Measurements from ENCODE around the gene RPL26. TPM values are rescaled to one million over a fixed set of nuclear protein-coding genes. Genes with fewer than 3 reads are reported as not detected.
"Not testable (repeated sequence)": the region's sequence is repeated elsewhere in the genome, so short reads cannot be mapped to it uniquely, and the experiment has no call there.

Gene RPL26
- total and polyA plus RNA-seq, 7 donors: 3,681 to 6,374 (median 4,708) TPM

- 85 to 86% methylated on average over 11 of the region's 11 CpGs for WGBS, 2 donors
- Histone ChIP-seq H3K27me3 (peaks cover 0 to 11% (median under 1%) of the 10 kb centered on the region in 3 donors), H3K27ac (no peak overlapping the region), H3K4me1 (no peaks in the 10 kb centered on the region), H3K9me3 (no peaks in the 10 kb centered on the region), H3K4me3 (no peak overlapping the region), H3K36me3 (no peaks in the 10 kb centered on the region)
- intact Hi-C loops (cut with DNase I): no loop called here
- no peak for DNase-seq
- TF ChIP-seq POLR2AphosphoS5 (IDR thresholded peaks at IDR 0.05) (no peak), CTCF (IDR thresholded peaks at IDR 0.05) (no peak), POLR2A (IDR thresholded peaks at IDR 0.05) (no peak), EP300 (IDR thresholded peaks at IDR 0.05) (no peak)
Measured at GRCh38 chr17:8402921-8403536, 20.0 kb upstream of the RPL26 start.

DNA sequence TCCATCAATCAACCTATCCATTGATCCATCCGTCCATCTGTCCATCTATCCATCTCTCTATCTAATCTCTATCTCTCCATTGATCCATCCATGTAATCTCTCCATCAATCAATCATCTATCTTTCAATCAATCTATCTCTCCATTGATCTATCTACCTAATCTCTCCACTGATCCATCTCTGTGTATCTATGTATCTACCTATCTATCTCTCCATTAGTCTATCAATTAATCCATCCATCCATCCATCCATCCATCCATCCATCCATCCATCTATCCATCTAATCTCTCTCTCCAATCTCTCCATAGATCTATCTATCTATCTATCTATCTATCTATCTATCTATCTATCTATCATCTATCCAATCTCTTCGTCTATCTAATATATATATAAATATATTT lies 18.1 kb upstream of the RPL26 start:
- Histone ChIP-seq H3K4me1 (no peaks in the 10 kb centered on the region), H3K27ac (no peak overlapping the region), H3K4me3 (no peak overlapping the region), H3K36me3 (no peaks in the 10 kb centered on the region), H3K9me3 (no peaks in the 10 kb centered on the region), H3K27me3 (peaks cover 0 to 30% (median 18%) of the 10 kb centered on the region in 3 donors)
- intact Hi-C loops (cut with DNase I): no loop called here
- WGBS, 2 donors: 86 to 94% methylated on average over 2 of the region's 2 CpGs
- DNase-seq: no peak
- TF ChIP-seq POLR2A (IDR thresholded peaks at IDR 0.05) (no peak), POLR2AphosphoS5 (IDR thresholded peaks at IDR 0.05) (no peak), EP300 (IDR thresholded peaks at IDR 0.05) (no peak), CTCF (IDR thresholded peaks at IDR 0.05) (no peak)

- H3K9me3 ChIP-seq: no peaks in the 10 kb centered on the region
- no peak for DNase-seq
- 68 to 74% methylated on average over 6 of the region's 6 CpGs for WGBS, 2 donors
- no peaks in the 10 kb centered on the region for H3K36me3 ChIP-seq
- no peak overlapping the region for H3K4me3 ChIP-seq
- intact Hi-C loops (cut with DNase I): no loop called here
- peaks cover 0 to 50% (median 20%) of the 10 kb centered on the region in 3 donors for H3K27me3 ChIP-seq
- H3K27ac ChIP-seq: no peak overlapping the region
- no peak for TF ChIP-seq POLR2AphosphoS5 (IDR thresholded peaks at IDR 0.05)
- no peak for TF ChIP-seq POLR2A (IDR thresholded peaks at IDR 0.05)
- no peak for TF ChIP-seq CTCF (IDR thresholded peaks at IDR 0.05)
- no peak for TF ChIP-seq EP300 (IDR thresholded peaks at IDR 0.05)
- no peaks in the 10 kb centered on the region for H3K4me1 ChIP-seq
Measured at GRCh38 chr17:8398980-8399379, 16.0 kb upstream of the RPL26 start.

DNA sequence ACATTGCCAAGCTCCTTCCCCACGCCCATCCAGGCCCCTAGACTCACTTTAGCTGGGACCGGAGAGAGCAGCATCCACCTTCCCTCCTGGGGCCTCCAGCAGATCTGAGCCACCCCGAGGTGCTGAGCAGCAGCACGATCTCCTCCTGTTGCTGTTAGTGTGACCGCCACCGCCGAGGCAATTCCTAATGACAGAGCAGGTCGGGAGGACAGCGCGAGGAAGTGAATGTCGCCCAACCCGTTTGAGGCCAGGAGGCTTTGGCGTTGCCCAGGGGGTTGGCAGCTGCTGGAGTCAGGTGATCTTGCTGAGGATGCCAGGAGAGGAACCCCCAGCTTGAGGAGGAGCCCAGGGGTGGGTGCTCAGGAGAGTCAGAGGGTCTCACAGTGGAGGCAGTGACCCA lies 14.6 kb upstream of the RPL26 start, which contains the start of gene RNF222:
Gene RNF222 (minus strand): TSS at position 192 of the 400 bp plus-strand sequence. CDS start 4,366 bp downstream, outside the sequence.
- H3K36me3 ChIP-seq: no peaks in the 10 kb centered on the region
- intact Hi-C loops (cut with DNase I): no loop called here
- H3K4me3 ChIP-seq: no peak within 1 kb of the TSS
- no peak for DNase-seq
- WGBS, 2 donors: 27 to 54% methylated on average over 13 of the region's 13 CpGs
- TF ChIP-seq CTCF (IDR thresholded peaks at IDR 0.05) (no peak), POLR2A (IDR thresholded peaks at IDR 0.05) (no peak), EP300 (IDR thresholded peaks at IDR 0.05) (no peak), POLR2AphosphoS5 (IDR thresholded peaks at IDR 0.05) (no peak)
- H3K27me3 ChIP-seq: peaks cover 0 to 64% (median 28%) of the 10 kb centered on the region in 3 donors
- H3K9me3 ChIP-seq: no peaks in the 10 kb centered on the region
- no peak within 1 kb of the TSS for H3K27ac ChIP-seq
- H3K4me1 ChIP-seq: no peaks in the 10 kb centered on the region

- not testable (repeated sequence) for DNase-seq
Measured at GRCh38 chr17:8394497-8394896, 11.5 kb upstream of the RPL26 start.

More at GRCh38 chr17:8394497-8394896, 11.5 kb upstream of the RPL26 start:
- WGBS, 2 donors: 90 to 92% methylated on average over 9 of the region's 9 CpGs
- H3K4me1 ChIP-seq; H3K4me3 ChIP-seq; H3K9me3 ChIP-seq; H3K36me3 ChIP-seq; intact Hi-C loops (cut with DNase I); H3K27ac ChIP-seq: not testable (repeated sequence)
- peaks cover 0 to 65% (median 32%) of the 10 kb centered on the region in 3 donors for H3K27me3 ChIP-seq

Data from sigmoid colon (tissue), 7 donors.